ENCODE measurements around the gene TACC2. TPM values are rescaled to one million over a fixed set of nuclear protein-coding genes. Genes with fewer than 3 reads are reported as not detected.

Gene TACC2
- total RNA-seq, 4 donors from 2014 or later = 95.9 to 122 (median 114) TPM

DNA sequence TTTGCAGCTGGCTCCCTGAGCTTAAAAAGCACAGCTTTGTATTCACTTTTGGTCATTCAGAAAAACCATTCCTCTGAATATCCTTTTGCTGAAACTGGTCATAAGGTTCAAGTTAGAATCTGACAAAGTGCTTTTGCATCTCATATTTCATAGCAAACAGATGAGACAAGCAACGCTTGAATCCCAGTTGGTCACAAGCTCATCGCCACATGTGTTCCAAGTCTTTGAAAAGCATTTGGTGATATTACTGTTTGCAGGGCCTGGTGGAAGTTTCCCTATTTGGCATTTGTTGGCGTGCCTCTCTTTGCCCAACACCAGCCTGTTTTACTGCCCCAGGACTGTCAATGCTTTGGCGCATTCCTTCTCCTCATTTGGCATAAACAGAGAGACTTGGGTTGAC, 10.3 kb downstream of the TACC2 start:
- TF ChIP-seq POLR2A (IDR thresholded peaks at IDR 0.05) = no peak
- TF ChIP-seq, protein P1, sequence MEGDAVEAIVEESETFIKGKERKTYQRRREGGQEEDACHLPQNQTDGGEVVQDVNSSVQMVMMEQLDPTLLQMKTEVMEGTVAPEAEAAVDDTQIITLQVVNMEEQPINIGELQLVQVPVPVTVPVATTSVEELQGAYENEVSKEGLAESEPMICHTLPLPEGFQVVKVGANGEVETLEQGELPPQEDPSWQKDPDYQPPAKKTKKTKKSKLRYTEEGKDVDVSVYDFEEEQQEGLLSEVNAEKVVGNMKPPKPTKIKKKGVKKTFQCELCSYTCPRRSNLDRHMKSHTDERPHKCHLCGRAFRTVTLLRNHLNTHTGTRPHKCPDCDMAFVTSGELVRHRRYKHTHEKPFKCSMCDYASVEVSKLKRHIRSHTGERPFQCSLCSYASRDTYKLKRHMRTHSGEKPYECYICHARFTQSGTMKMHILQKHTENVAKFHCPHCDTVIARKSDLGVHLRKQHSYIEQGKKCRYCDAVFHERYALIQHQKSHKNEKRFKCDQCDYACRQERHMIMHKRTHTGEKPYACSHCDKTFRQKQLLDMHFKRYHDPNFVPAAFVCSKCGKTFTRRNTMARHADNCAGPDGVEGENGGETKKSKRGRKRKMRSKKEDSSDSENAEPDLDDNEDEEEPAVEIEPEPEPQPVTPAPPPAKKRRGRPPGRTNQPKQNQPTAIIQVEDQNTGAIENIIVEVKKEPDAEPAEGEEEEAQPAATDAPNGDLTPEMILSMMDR (IDR thresholded peaks at IDR 0.05) = no peak
- peaks cover 12 to 18% of the 10 kb centered on the region in 2 donors for H3K4me1 ChIP-seq
- no peaks in the 10 kb centered on the region for H3K27me3 ChIP-seq
- H3K9me3 ChIP-seq = no peaks in the 10 kb centered on the region
- H3K36me3 ChIP-seq = no peaks in the 10 kb centered on the region
- no peak for DNase-seq
- WGBS, 2 donors = 95 to 96% methylated on average over 4 of the region's 4 CpGs
- no peak overlapping the region for H3K27ac ChIP-seq
- intact Hi-C loops (cut with DNase I) = no loop called here
- H3K4me3 ChIP-seq (replicated peaks in 1 of 3) = no peak overlapping the region

DNA sequence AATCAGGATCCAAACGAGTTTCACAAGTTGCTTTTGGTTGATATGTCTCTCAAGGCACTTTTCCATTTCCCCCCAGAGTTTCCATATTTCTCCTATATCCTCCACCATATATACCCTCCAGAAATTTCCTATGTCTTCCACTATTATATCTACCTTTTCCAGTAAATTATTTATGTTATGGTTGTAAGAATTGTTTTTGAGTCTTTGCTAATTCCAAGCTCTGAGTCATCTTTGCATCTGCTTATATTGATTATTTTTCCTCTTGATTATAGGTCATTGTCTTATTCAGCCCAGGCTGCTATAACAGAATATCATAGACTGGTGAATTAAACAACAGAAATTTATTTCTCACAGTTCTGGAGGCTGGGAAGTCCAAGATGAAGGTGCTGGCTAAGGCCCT, 12.7 kb downstream of the TACC2 start:
- Histone ChIP-seq H3K27me3 (no peaks in the 10 kb centered on the region), H3K4me1 (peaks cover 0 to under 1% of the 10 kb centered on the region in 2 donors), H3K27ac (no peak overlapping the region), H3K9me3 (no peaks in the 10 kb centered on the region), H3K36me3 (no peaks in the 10 kb centered on the region), H3K4me3 (replicated peaks in 1 of 3) (no peak overlapping the region)
- DNase-seq = no peak
- WGBS, 2 donors = 80 to 84% methylated on average over 1 of the region's 1 CpG
- TF ChIP-seq POLR2A (IDR thresholded peaks at IDR 0.05) = no peak
- TF ChIP-seq, protein P1 (IDR thresholded peaks at IDR 0.05) = no peak
- intact Hi-C loops (cut with DNase I) = no loop called here

DNA sequence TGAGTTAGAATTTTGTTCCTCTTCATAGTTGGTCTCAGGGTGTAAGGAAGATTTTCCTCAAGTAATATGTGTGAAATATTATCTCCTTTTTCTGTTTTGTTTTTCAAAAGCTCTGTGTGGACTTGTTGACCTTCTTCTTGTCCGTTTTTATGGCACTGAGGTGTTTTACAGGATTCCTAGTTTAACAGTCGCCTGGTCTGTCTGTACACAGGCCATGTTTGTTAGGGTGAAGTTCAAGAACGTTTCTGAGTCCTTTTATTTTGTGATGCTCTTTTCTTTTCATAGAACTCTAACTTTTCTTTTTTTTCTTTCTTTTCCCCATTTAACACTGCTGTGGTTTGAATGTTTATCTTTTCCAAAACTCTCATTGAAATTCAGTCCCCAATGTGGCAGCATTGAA, 18.5 kb downstream of the TACC2 start:
- DNase-seq = no peak
- Histone ChIP-seq H3K27me3 (no peaks in the 10 kb centered on the region), H3K36me3 (no peaks in the 10 kb centered on the region), H3K27ac (no peak overlapping the region), H3K4me3 (replicated peaks in 1 of 3) (no peak overlapping the region), H3K4me1 (peaks cover 0 to 5% of the 10 kb centered on the region in 2 donors), H3K9me3 (no peaks in the 10 kb centered on the region)
- no peak for TF ChIP-seq POLR2A (IDR thresholded peaks at IDR 0.05)
- TF ChIP-seq, protein P1 (IDR thresholded peaks at IDR 0.05) = no peak
- intact Hi-C loops (cut with DNase I) = no loop called here
- 64 to 85% methylated on average over 3 of the region's 3 CpGs for WGBS, 2 donors

DNA sequence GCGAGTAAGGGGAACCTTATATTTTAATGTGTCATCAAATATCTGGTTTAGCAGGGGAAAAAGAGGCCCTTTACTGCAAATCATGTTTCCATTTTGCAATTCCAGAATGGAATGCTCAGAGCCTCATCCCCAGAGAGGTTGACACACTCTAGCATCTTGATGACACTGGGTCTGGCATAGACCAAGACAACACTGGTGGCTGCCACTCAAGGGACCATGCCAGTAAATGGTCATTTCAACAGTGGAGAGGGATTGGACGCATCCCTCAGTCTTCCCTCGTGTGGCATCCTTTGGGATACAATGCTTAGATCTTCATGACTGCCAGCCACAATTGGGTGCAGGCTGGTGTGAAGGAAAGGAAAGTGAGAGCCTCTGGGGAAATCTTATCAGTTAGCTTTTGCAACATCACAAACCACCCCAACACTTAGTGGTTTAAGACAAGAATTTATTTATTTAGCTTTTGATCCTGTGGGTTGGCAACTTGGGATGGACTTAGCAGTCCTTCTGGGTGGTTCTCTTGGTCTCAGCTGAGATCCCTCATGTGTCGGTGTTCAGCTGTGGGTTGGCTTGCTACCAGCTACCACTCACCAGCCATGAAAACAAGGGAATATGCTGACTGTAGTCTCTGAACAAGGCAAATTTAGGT, 21.6 kb downstream of the TACC2 start:
- intact Hi-C loops (cut with DNase I) = no loop called here
- 85 to 88% methylated on average over 4 of the region's 4 CpGs for WGBS, 2 donors
- no peaks in the 10 kb centered on the region for H3K36me3 ChIP-seq
- peaks cover 13 to 14% of the 10 kb centered on the region in 2 donors for H3K4me1 ChIP-seq
- no peaks in the 10 kb centered on the region for H3K9me3 ChIP-seq
- H3K27ac ChIP-seq = peak overlapping the region in 1 of 3 donors; percentile 20
- no peaks in the 10 kb centered on the region for H3K27me3 ChIP-seq
- no peak overlapping the region for H3K4me3 ChIP-seq (replicated peaks in 1 of 3)
- DNase-seq = peak; percentile 58 to 67
- TF ChIP-seq, protein P1 (IDR thresholded peaks at IDR 0.05) = no peak
- TF ChIP-seq POLR2A (IDR thresholded peaks at IDR 0.05) = no peak

DNA sequence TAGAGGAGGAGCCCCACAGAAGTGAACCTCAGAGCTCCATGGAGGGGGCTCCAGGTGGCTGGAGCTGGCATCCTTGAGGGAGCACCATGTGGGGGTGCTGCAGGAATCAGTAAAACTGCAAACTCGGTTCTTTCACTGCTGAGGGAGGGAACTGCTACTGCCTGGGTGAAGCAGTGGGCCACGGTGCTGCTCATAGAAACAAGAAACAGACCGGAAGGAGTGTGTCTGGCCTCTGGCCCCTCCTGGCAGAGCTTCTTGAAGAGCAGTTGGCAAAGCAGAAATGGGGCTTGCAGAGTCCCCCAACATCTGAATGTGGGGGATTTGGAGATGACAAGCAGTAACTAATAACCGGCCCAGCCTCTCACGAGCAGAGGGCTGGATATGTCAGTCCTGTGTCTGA, 23.8 kb downstream of the TACC2 start:
- Histone ChIP-seq H3K36me3 (no peaks in the 10 kb centered on the region), H3K9me3 (no peaks in the 10 kb centered on the region), H3K27me3 (no peaks in the 10 kb centered on the region), H3K27ac (no peak overlapping the region), H3K4me1 (peaks cover 13 to 15% of the 10 kb centered on the region in 2 donors), H3K4me3 (replicated peaks in 1 of 3) (no peak overlapping the region)
- TF ChIP-seq, protein P1 (IDR thresholded peaks at IDR 0.05) = no peak
- no peak for TF ChIP-seq POLR2A (IDR thresholded peaks at IDR 0.05)
- DNase-seq = no peak
- 88% methylated on average over 5 of the region's 5 CpGs for WGBS, 2 donors
- intact Hi-C loops (cut with DNase I) = no loop called here

Measured in thyroid gland (tissue), 4 donors.